ENCODE data around the gene AP3B1.

The AP3B1 gene

DNA sequence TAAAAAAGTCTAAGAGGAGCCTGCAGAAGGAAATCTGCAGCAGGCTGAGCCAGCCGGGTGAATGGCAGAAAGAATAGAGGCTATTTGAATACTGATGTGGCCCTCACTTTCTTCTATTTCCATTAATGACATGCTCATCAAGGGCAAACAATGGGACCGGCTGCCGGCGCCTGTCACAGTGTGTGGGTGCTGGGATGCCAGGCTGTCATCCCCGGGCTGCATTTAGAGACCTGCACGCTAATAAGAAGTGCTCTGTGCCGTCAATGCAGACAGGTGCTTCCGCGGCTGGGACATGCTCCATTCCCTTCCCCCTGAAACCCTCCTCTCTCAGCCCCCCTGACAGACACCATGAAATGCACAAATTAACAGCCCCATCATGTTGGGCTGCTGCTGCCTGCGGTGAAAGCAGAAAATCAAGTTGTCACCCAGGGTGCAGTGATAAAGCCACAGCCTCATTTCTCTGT is 300.6 kb downstream of the AP3B1 start:
- no peak overlapping the region for H3K4me2 ChIP-seq (ENCODE audit: low read depth, low read length, poor library complexity, severe bottlenecking)
- H3K4me3 ChIP-seq (ENCODE audit: insufficient read depth, low read length, poor library complexity, severe bottlenecking): no peak overlapping the region
- no peak for TF ChIP-seq EZH2phosphoT487 (conservative IDR thresholded peaks at IDR 0.05; ENCODE audit: low read length)
- TF ChIP-seq, protein P1, sequence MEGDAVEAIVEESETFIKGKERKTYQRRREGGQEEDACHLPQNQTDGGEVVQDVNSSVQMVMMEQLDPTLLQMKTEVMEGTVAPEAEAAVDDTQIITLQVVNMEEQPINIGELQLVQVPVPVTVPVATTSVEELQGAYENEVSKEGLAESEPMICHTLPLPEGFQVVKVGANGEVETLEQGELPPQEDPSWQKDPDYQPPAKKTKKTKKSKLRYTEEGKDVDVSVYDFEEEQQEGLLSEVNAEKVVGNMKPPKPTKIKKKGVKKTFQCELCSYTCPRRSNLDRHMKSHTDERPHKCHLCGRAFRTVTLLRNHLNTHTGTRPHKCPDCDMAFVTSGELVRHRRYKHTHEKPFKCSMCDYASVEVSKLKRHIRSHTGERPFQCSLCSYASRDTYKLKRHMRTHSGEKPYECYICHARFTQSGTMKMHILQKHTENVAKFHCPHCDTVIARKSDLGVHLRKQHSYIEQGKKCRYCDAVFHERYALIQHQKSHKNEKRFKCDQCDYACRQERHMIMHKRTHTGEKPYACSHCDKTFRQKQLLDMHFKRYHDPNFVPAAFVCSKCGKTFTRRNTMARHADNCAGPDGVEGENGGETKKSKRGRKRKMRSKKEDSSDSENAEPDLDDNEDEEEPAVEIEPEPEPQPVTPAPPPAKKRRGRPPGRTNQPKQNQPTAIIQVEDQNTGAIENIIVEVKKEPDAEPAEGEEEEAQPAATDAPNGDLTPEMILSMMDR (IDR thresholded peaks at IDR 0.05; ENCODE audit: insufficient read depth, low read length, poor library complexity, severe bottlenecking): no peak
- H3F3A ChIP-seq (ENCODE audit: insufficient read depth): no peaks in the 10 kb centered on the region
- H3K27me3 ChIP-seq (ENCODE audit: low read length): no peaks in the 10 kb centered on the region
- no peak overlapping the region for H2AFZ ChIP-seq (ENCODE audit: low read depth, low read length, severe bottlenecking)
- H3K36me3 ChIP-seq (ENCODE audit: low read length): no peaks in the 10 kb centered on the region
- H3K27ac ChIP-seq (ENCODE audit: low read depth, low read length): no peak overlapping the region
- H4K20me1 ChIP-seq (ENCODE audit: low read depth, low read length): no peaks in the 10 kb centered on the region
- no peak overlapping the region for H3K9ac ChIP-seq (ENCODE audit: low read length)
- no peaks in the 10 kb centered on the region for H3K79me2 ChIP-seq (ENCODE audit: insufficient read depth, low read length)
- no peaks in the 10 kb centered on the region for H3K9me2 ChIP-seq (replicated peaks; ENCODE audit: insufficient read depth, low read length)
- no peaks in the 10 kb centered on the region for H3K9me3 ChIP-seq (ENCODE audit: insufficient read depth, low read length)

DNA sequence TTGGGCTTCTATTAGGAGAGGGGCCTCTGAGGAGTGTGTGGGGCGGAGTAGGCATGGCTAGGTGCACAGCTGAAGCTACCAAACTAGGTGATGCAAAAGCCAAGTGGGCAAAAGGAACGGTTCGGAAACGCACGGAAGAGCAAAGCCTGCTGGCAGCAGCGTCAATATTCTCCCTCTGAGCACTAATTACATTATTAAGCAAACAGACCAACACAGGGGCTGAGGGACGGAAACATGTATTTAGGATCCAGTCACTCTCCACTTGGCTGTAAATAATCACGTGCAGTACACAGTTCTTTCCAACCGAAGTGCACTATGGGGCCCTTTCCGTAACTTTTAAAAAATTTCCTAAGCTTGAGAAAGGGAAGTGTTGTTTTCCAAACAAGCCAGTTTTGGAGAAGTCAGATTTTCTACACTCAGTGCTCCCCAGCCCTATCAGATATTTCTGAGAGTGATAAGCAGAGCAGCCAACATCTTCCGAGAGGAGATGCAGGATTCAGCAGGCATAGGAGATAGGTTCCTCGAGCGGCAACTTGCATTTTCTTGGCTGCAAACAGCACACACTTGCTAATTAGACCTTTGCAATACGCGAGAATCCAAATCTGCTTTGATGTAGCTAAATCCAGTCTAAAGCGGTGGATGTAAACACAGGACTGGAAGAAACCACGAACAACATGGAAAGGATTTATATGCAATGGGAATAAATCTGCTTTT is 301.2 kb downstream of the AP3B1 start:
- no peaks in the 10 kb centered on the region for H4K20me1 ChIP-seq (ENCODE audit: low read depth, low read length)
- no peaks in the 10 kb centered on the region for H3K79me2 ChIP-seq (ENCODE audit: insufficient read depth, low read length)
- no peak for TF ChIP-seq EZH2phosphoT487 (conservative IDR thresholded peaks at IDR 0.05; ENCODE audit: low read length)
- TF ChIP-seq, protein P1 (IDR thresholded peaks at IDR 0.05; ENCODE audit: insufficient read depth, low read length, poor library complexity, severe bottlenecking): no peak
- no peaks in the 10 kb centered on the region for H3K9me3 ChIP-seq (ENCODE audit: insufficient read depth, low read length)
- no peak overlapping the region for H3K4me2 ChIP-seq (ENCODE audit: low read depth, low read length, poor library complexity, severe bottlenecking)
- H3K27ac ChIP-seq (ENCODE audit: low read depth, low read length): no peak overlapping the region
- no peaks in the 10 kb centered on the region for H3K9me2 ChIP-seq (replicated peaks; ENCODE audit: insufficient read depth, low read length)
- H2AFZ ChIP-seq (ENCODE audit: low read depth, low read length, severe bottlenecking): no peak overlapping the region
- H3K4me3 ChIP-seq (ENCODE audit: insufficient read depth, low read length, poor library complexity, severe bottlenecking): no peak overlapping the region
- no peaks in the 10 kb centered on the region for H3K36me3 ChIP-seq (ENCODE audit: low read length)
- H3K9ac ChIP-seq (ENCODE audit: low read length): no peak overlapping the region
- H3F3A ChIP-seq (ENCODE audit: insufficient read depth): no peaks in the 10 kb centered on the region
- no peaks in the 10 kb centered on the region for H3K27me3 ChIP-seq (ENCODE audit: low read length)

DNA sequence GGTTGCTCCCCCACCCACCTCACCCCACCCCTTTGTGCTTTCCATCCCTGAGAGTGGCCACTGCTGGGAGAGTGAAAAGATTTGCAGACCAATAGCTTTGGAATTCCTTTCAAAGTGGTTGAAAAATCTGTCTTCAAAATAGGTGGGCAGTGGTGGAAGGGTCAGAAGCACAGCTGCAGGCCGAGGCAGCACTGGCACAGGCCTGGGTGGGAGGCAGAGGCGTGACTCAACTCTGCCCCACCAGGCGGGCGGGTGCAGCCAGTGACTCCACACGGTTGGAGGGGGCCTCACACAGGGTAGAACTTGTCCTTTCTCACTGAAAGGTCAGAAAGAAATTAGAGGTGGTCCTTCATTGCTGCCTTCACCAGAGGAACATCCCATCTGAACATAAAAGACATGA is 303.4 kb downstream of the AP3B1 start:
- Histone ChIP-seq H2AFZ (ENCODE audit: low read depth, low read length, severe bottlenecking) (no peak overlapping the region), H3K79me2 (ENCODE audit: insufficient read depth, low read length) (no peaks in the 10 kb centered on the region), H3K9me3 (ENCODE audit: insufficient read depth, low read length) (no peaks in the 10 kb centered on the region), H3K4me3 (ENCODE audit: insufficient read depth, low read length, poor library complexity, severe bottlenecking) (no peak overlapping the region), H3K9me2 (replicated peaks; ENCODE audit: insufficient read depth, low read length) (no peaks in the 10 kb centered on the region), H3F3A (ENCODE audit: insufficient read depth) (no peaks in the 10 kb centered on the region), H3K36me3 (ENCODE audit: low read length) (no peaks in the 10 kb centered on the region), H4K20me1 (ENCODE audit: low read depth, low read length) (no peaks in the 10 kb centered on the region), H3K27me3 (ENCODE audit: low read length) (no peaks in the 10 kb centered on the region), H3K9ac (ENCODE audit: low read length) (no peak overlapping the region), H3K27ac (ENCODE audit: low read depth, low read length) (no peak overlapping the region), H3K4me2 (ENCODE audit: low read depth, low read length, poor library complexity, severe bottlenecking) (no peak overlapping the region)
- TF ChIP-seq, protein P1 (IDR thresholded peaks at IDR 0.05; ENCODE audit: insufficient read depth, low read length, poor library complexity, severe bottlenecking): no peak
- TF ChIP-seq EZH2phosphoT487 (conservative IDR thresholded peaks at IDR 0.05; ENCODE audit: low read length): no peak

All from SU-DHL-6 (cell line).